AML-193 (cell line): ENCODE data around the gene CPLANE2.
"Not testable (repeated sequence)": the region's sequence is repeated elsewhere in the genome, so short reads cannot be mapped to it uniquely, and the experiment has no call there.

ENCODE experiments used
- DNase-seq, 2 experiments: peaks; one replicate each; lab custom pipeline; 2025; lab: John Stamatoyannopoulos, UW

CPLANE2 gene

GRCh38 chr1:16236511-16237342, at the start of gene CPLANE2:
Gene CPLANE2, minus strand, starts transcription at chr1:16237183. Its CDS starts 441 bp downstream, at chr1:16236742.
- peak; percentile 68 to 76 for DNase-seq

- no peak for DNase-seq
Measured at GRCh38 chr1:16286122-16286521, 49.1 kb upstream of the CPLANE2 start.

- DNase-seq: no peak
Measured at GRCh38 chr1:16281765-16282164, 44.8 kb upstream of the CPLANE2 start.

GRCh38 chr1:16279186-16279585, 42.2 kb upstream of the CPLANE2 start:
- no peak for DNase-seq

- DNase-seq: no peak
Measured at GRCh38 chr1:16276302-16277030, 39.5 kb upstream of the CPLANE2 start.

- DNase-seq: no peak
Measured at GRCh38 chr1:16275591-16275990, 38.6 kb upstream of the CPLANE2 start.

GRCh38 chr1:16267690-16268180, 30.8 kb upstream of the CPLANE2 start:
- no peak for DNase-seq

GRCh38 chr1:16266411-16267118, 29.6 kb upstream of the CPLANE2 start:
- DNase-seq: no peak

- DNase-seq: no peak
Measured at GRCh38 chr1:16262067-16262466, 25.1 kb upstream of the CPLANE2 start.

- no peak for DNase-seq
Measured at GRCh38 chr1:16260814-16261213, 23.8 kb upstream of the CPLANE2 start.

GRCh38 chr1:16258591-16259135, 21.7 kb upstream of the CPLANE2 start:
- no peak for DNase-seq

- no peak for DNase-seq
Measured at GRCh38 chr1:16257968-16258367, 21.0 kb upstream of the CPLANE2 start.

- DNase-seq: not testable (repeated sequence)
Measured at GRCh38 chr1:16257556-16257955, 20.6 kb upstream of the CPLANE2 start.

- DNase-seq: no peak
Measured at GRCh38 chr1:16256478-16256877, 19.5 kb upstream of the CPLANE2 start.

GRCh38 chr1:16254263-16254928, 17.4 kb upstream of the CPLANE2 start:
- no peak for DNase-seq

- no peak for DNase-seq
Measured at GRCh38 chr1:16253332-16253922, 16.4 kb upstream of the CPLANE2 start.

- DNase-seq: no peak
Measured at GRCh38 chr1:16252912-16253311, 15.9 kb upstream of the CPLANE2 start.

GRCh38 chr1:16251381-16251780, 14.4 kb upstream of the CPLANE2 start:
- no peak for DNase-seq

GRCh38 chr1:16250524-16251251, 13.7 kb upstream of the CPLANE2 start:
- DNase-seq: no peak

GRCh38 chr1:16249596-16250241, 12.7 kb upstream of the CPLANE2 start:
- DNase-seq: peak in 1 of 2 experiments; percentile 19
